GM21619 (cell line): ENCODE results near the gene NEK7.
"Not testable (repeated sequence)": the region's sequence is repeated elsewhere in the genome, so short reads cannot be mapped to it uniquely, and the experiment has no call there.

ENCODE experiments used
- ATAC-seq: cut with Tn5 transposase; IDR thresholded peaks from one replicate; pipeline ENCODE4 v1.9.1; 2021; ENCODE audit not compliant: unreplicated experiment

NEK7 gene

DNA sequence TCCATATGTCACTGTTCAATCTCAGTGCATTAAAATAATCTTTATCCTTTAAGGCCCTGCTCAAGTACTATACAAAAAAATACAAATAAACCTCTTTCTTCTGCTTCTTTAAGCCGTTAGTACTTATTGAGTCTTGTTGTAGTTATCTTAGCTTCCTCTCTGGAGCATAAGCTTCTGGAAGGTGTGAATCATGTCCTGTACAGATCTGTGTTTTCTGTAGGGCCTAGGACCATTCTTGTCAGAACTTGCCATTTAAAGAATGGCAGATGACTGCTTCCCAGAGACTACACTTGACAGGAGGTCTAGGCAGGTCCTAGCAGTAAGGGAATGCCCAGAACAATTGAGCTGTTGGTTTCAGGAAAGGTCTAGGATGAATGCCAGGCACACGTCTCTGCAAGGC is 12.9 kb downstream of the NEK7 start:
- no peak for ATAC-seq

DNA sequence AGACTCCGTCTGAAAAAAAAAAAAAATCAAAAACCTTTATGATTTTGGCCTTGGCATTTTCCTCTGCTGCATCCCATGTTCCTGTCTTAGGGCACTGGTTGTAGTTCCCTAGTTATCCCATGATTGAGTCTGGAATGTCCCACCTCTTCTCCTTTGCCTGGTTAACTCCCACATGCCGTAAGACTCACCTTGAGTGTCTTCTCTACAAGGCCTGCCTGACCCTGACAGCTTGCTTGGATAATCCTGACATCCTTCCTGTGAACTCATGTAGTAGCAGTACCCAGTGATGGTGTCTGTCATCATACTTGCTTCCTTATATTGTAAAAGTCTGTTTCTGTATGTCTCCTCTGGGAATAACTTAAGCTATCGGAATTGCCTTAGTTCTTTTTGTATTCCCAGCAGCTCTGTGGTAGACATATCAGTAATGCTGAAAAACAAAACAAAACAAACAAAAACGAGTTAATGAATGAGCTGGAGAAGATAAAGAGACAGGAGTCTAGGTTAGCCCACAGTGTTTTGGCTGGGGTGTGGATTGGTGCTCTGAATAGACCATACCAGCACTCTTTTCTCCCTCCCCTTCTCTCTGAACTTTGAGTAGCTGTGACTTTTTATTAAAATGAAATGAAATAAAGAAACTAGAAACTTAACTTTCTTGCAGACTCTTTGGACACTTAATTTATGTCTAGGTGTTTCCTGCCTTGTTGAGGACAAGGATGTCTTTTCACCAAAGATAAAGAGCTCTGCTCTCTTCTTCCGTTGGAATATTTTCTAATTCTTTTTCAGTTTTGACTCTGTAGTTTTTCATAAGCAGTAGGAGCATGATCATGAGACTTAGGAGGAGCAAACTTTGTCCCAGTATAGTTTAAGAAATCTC is 15.1 kb downstream of the NEK7 start:
- no peak for ATAC-seq

DNA sequence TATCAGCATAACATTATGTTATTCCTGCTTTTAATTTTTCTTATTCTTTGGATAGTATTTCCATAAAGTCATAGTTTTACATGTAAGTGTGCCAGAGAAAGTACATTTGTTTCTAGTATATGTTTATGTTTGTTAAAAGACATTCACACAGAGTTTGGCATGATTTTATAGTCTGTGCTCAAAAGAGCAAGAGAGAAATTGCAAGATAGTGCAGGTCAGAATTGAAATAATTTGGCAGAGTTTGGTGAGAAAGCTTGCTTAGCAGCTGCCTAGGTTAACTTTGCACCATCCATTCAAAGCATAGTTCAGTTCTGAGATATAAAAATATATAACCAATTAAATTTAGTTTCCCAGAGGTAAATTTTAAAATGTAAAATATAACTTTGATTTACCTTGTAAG is 17.0 kb downstream of the NEK7 start:
- ATAC-seq: no peak

DNA sequence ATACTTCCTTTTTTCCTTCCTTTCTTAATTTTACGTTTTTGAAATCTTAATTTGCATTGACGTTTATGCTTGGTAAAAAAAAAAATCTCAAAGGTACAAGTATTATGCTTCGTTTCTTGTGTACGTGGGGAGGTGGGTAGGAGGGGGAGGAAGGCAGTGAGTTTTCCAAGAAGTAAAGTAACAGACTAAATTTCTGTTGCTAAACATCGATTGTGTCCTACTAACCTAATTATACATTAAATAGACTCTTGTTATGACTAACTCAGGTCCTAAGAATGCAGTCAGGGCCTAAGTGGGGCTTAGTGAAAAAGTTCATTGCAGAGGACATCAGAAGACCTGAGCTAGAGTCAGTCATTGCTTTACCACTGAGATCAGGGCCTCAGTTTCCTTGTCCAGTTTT is 17.5 kb downstream of the NEK7 start:
- ATAC-seq: peak; percentile 40

DNA sequence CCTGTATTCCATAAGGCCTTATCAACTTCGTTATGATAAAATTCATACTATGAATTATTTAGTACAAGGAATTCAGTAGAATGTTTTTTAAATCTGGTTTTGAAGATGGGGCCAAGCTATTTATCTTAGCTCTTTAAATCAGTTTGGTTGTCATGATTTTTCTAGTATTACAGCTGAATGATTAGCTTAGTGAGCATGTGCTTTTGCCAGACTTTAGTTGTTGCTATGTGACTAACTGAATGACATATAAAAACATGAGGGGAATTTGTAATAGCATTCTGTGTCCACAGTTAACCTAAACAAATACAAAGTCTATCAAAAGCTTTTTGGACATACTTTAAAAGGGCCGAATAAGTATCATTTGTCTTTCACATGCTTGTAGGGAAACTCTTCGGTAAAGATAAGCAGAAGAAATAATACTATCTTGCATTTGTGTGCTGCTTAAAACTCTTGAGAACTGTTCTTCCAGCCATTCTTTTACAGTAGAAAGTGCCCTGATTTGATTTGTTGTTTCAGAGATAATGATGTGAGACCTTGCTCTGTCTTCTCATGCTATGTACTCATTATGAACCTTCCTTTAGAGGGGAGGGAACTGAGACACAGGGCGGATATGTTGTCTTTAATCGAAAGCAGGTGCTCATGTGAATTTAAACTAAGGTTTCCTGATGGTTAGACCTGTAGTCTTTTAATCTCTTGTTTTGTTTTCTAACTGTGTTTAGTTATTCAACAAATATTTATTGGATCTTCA is 18.8 kb downstream of the NEK7 start:
- ATAC-seq: peak; percentile 61

DNA sequence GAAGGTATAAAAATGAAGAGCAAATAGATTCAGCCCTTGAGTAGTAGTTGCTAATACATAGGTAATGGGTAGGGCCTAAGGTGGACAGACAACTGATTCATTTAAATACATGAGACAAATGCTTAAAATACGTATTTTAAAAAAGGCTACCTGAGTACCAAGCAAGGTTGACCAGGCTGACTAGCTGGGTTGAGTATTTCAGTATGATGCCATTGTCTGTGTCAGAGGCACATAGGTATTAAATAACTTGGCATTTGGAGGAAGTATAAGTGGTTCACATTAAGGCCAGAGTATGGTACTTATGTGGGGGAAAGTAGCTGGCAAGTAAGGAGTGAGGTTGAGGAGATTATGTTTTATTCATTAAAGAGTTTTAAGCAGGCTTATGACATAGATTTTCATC is 19.4 kb downstream of the NEK7 start:
- ATAC-seq: no peak

DNA sequence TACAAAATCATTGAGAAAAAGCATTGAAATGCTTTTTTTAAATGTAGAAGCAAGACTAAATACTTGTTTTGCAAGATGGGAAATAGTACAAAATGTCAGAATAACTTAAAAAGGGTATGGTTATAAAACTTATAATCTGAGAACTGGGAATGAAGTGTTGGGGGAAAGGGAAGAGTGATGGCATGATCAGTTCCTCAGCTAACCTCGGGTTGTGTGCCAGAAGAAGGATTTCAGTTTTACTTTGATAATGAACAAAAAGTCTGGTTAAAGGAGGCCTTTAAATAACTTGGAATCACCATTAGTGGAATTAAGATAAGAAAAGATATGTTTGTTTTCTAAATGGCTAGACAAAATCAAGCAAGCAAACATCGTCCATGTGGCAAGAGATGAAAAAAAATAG is 20.7 kb downstream of the NEK7 start:
- ATAC-seq: no peak

DNA sequence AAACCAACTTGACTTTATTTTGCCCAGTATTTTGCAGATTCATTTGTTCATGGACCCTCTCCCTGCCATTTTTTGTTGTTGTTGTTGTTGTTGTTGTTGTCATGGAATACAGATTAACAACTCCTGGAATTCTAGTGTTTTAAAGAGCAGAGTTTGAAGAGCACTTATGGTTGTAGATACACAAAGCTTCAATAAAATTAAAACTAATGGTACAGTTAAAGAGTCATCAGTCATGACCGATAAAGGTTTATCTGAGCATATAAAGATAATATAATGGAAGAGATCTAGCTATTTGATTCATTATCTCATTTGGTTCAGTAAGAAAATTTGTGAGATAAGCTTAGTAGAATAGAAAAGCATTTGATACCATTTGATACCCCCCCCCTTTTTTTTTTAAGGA is 21.8 kb downstream of the NEK7 start:
- ATAC-seq: no peak

DNA sequence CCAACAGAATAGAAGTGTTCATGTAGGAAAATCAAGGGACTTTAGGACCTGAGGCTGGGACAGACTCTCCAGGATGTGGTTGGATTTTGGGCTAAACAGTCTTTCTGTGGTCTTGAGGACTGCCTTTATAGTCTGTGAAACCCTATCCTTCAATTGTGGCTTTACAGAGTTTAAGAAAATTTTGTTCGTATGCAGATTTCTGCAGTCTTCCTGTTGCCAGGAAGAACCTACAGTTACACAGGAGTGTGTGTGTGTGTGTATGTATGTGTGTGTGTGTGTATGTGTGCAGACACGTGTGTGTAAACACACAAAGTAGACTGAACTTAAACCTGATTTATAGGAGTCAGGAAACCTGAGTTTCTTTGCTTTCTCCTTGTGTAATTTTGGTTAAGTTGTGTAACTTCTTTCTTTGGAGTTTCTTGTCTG is 22.8 kb downstream of the NEK7 start:
- peak; percentile 53 for ATAC-seq

DNA sequence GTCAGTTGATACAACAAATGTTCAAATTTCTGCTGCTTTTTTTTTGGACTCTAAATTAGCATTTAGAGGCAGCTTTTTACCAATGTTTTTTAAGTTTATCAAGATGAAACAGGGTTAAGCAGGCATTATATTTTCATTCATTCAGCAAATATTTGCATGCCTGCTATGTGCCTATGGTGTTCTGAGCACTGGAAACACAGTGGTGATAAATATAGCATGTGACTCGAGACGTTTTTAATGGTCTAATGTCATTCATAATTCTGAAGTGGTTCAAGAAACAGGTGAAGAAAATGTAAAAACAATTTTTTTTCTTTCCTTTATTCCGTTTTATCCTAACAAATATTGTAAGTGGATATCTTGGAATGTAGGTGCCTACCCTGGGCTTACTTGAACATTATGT is 26.8 kb downstream of the NEK7 start:
- ATAC-seq: no peak

DNA sequence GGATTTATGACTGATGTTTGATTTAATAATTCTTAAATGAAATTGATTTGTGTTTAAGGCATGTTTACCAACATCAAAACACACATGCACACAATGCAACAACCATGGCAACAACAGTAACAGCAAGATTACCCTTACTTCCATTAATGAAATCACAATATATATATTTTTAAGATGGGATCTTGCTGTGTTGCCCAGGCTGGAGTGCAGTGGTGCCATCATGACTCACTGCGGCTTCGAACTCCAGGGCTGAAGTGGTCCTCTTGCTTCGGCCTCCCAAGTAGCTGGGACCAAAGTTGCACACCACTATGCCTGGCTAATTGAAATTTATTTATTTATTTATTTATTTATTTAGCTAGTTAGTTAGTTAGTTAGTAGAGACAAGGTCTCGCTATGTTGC is 27.7 kb downstream of the NEK7 start:
- no peak for ATAC-seq

DNA sequence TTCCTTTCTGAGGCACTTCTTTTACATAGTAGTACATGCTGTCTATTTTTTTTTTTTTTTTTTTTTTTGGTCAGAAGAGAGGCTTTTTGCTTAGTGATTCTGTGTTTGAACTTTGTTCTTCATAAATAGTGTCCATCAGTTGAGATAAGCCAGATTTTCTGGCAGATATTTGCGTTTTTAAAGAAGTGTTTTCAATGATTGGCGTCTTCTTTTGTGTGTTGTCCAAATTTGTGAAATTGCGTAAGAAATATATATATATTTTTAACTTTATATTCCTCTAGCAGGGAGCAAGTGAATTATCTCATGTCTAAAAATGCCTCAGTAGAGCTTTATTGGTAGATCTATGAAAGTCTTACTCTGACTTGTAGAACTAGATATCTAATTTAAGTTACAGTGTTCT is 28.3 kb downstream of the NEK7 start:
- ATAC-seq: no peak

DNA sequence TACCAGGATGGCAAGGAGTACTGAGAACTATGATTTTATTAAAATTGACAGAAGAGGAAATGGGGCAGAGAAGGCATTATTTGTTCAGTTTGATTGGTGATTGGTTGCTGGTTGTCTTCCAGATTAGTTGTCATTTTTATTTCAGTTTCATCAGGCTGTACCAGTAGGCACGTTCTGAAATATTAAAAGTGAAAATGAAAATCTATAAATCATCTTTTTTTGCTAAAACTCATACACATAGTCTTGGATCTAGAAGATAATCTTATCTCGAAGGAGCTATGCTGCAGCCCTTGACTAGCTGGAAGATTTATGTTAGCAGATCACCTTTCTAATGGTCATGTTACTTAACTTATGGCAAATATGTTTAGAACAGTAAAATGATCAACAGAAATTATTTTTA is 29.0 kb downstream of the NEK7 start:
- ATAC-seq: peak; percentile 56

DNA sequence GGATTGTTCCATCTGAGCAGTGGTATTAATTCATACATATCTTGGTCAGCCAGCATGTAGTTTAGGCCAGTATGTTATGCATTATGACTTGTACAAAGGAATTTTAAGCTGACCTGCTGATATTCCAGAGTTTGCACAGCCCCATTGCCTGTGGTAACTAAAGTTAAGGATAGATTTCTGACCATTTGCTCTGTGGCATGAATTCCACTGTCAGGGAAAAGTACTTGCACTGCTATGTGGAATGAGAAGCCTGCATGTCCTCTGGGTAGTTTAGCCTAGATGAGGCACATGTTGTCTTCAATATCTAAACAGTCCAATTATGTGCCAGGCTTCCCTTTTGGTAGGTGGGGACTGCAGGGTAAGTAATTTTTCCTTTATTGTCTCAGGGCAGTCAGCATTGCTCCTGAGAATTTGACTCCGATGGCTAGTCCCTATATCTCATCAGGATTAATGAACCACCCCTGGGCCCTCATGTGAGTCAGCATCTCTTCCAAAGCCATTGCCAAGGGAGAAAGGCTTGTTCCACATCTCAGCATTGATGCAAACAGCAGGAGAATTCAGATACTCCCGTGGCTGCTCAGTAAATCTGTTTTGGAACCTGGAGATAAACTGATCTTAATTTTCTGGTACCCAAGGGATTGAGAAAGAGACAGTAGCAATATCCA is 30.2 kb downstream of the NEK7 start:
- ATAC-seq: no peak

DNA sequence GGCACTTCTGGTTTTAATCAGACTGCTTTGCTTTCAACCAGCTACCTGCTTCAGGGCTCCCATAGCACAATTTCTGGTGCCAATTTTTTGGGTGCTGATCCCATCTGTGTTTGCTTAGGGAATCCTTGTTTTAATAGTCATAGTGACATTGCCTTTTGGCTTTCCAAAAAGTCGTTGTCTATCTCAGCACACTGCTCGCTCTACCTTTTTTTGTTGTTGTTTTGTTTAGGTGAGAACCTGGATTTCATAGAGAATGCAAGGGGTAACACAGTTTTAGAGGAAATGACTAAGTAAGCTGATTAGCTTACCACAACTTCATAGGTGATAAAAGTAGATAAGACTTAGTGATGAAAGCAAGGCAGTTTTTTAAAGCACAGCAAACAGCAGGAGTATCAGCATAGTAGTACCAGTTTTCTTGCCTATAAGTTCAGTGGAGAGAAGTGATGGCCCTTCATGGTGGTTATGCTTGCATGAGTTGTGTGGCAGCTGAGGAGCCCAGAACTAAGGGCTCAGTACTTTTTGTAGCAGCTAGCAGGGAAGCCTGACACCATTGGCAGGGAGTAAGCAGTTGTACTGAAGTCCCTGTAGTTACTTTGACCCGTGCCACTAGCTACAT is 31.3 kb downstream of the NEK7 start:
- no peak for ATAC-seq

DNA sequence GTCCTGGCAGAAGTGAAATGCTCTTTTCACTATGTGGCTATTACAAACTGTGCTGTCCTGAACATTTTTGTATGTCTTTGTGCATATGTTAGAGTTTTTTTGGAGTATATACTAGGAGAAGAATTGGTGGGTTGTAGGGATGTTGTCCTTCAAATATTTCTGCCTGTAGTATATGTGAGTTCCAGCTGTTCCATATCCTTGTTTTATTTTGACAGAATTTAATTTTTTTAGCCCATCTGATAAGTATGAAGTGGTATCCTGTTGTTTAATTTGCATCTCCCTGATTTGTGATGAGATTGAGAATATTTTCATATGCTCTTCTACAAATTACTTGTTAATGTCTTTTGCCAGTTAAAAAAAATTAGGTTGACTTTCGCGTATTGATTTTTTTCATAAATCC is 34.3 kb downstream of the NEK7 start:
- no peak for ATAC-seq

DNA sequence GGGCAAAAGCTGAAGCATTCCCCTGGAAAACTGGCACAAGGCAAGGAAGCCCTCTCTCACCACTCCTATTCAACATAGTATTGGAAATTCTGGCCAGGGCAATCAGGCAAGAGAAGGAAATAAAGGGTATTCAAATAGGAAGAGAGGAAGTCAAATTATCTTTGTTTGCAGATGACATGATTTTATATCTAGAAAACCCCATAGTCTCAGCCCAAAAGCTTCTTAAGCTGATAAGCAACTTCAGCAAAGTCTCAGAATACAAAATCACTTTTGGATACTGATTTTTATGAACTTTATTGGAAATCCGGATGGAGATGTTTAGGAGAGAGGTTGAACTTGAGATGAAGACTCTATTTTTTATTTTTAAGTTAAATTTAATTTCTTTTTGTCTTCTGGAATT is 37.1 kb downstream of the NEK7 start:
- ATAC-seq: not testable (repeated sequence)

DNA sequence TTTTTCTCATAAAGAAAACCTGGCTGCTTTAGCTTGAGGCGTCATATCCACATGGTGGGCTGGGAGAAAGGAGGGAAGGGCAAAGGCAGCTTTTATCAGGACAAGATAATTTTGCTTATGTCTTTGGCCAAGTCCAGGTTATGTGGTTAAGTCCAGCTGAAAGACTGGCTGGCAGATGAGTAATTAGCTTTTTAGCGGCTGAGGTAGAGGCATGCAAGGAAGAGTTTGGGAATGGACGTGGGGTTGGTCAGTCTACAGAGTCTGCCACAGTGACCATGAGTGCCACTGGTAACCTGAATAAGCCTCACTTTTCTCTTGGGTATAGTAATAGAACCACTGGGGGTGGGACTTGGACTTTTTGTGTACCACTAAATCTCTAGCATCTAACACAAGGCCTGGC is 39.8 kb downstream of the NEK7 start:
- no peak for ATAC-seq

DNA sequence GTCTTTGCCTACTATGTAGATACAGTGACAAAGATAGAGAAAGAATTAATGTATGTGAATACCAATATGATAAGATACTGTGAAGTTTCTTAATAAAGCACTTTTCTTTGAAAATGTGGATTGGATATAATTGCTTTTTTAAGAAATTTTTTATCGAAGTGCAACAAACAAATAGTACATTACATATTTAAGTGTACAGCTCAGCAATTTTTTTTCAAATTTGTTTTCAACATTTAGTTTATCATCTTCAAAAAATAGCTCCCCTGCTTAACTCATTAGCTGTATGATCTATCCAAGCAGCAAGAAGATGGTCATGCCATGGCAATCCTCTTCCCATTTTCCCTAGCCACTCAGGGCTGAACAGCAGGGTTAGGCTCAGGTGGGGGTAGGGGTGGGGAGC is 40.5 kb downstream of the NEK7 start:
- ATAC-seq: no peak

DNA sequence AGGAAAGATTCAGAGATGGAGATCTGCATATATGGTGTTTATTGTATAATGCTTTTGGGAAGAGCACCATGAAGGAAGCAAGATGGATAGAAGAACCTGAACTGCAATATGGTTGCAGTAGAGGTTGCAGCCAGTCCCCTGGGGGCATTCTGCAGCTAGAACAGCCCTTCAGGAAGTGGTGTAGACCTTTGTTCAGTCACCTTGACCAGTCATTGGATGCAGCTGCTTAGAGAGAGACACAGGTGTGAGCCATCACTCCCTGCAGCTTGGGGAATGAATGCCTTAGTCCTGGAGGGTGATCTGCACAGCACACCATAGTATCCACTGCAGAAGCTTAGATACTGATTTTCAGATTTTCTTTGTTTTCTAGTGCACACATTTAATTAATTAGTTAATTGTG is 42.3 kb downstream of the NEK7 start:
- ATAC-seq: peak; percentile 83

DNA sequence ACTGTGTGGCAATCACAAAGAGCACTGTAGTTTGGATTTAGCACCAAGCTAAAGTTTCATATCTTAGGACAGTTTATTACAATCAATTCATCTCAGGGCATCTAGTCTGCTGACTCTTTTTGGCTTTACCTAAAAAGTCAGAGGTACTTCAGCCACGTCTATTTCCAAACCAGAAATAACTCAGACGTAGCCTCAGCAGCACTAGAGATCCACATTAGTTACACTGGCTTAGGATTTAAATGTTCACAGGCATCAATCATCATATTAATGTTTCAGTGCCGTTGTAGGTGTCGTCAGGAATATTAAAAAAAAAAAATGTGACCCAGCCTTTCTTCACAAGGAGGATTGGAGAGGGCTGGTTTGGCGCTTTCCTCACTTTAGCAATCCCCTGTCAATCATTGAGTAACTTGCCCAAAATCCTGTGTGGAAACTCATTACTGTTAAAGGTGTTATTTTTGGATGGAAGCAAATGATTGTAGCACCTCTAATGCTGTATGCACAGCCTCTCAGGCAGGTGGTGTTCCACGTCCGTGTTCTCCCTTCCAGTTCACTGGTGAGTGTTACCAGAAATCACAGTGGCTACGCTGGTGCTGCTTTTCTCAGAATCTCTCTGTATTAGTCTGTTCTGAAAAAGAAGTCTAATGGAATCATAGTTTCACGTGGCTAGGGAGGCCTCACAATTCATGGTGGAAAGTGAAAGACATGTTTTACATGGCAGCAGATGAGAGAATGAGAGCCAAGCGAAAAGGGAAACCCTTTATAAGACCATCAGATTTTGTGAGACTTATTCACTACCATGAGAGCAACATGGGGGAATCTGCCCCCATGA is 45.4 kb downstream of the NEK7 start:
- ATAC-seq: peak; percentile 69
